Skeletal muscle cell (primary cell): ENCODE measurements around the gene FILIP1.
"Not testable (repeated sequence)": the region's sequence is repeated elsewhere in the genome, so short reads cannot be mapped to it uniquely, and the experiment has no call there.

Experiments used
- DNase-seq: peaks from one replicate; pipeline ENCODE4 v3.0.0-alpha.2; 2010; ENCODE audit warnings: low read depth
- H3K4me3 ChIP-seq: 2 replicates; pipeline ENCODE4 v1.5.1; 2011; ENCODE audit warnings: low read depth, mild to moderate bottlenecking, control low read depth, low read length, moderate library complexity

Gene FILIP1

GRCh38 chr6:75424618-75425548 lies 68.7 kb downstream of the FILIP1 start:
- no peak for DNase-seq
- no peak overlapping the region for H3K4me3 ChIP-seq

- H3K4me3 ChIP-seq = no peak overlapping the region
- no peak for DNase-seq
Observed at GRCh38 chr6:75423386-75423785, 70.2 kb downstream of the FILIP1 start.

- H3K4me3 ChIP-seq = no peak overlapping the region
- DNase-seq = no peak
Observed at GRCh38 chr6:75422024-75422639, 71.5 kb downstream of the FILIP1 start.

GRCh38 chr6:75421316-75422023 lies 72.1 kb downstream of the FILIP1 start:
- DNase-seq = no peak
- H3K4me3 ChIP-seq = no peak overlapping the region

- H3K4me3 ChIP-seq = no peak overlapping the region
- DNase-seq = no peak
Observed at GRCh38 chr6:75419980-75420379, 73.6 kb downstream of the FILIP1 start.

- DNase-seq = no peak
- no peak overlapping the region for H3K4me3 ChIP-seq
Observed at GRCh38 chr6:75419416-75419815, 74.2 kb downstream of the FILIP1 start.

GRCh38 chr6:75418233-75418632 lies 75.4 kb downstream of the FILIP1 start:
- no peak overlapping the region for H3K4me3 ChIP-seq
- DNase-seq = no peak

GRCh38 chr6:75416443-75416842 lies 77.2 kb downstream of the FILIP1 start:
- H3K4me3 ChIP-seq = no peak overlapping the region
- no peak for DNase-seq

- no peak overlapping the region for H3K4me3 ChIP-seq
- no peak for DNase-seq
Observed at GRCh38 chr6:75415804-75416203, 77.8 kb downstream of the FILIP1 start.

- DNase-seq = no peak
- H3K4me3 ChIP-seq = no peak overlapping the region
Observed at GRCh38 chr6:75414445-75415021, 79.1 kb downstream of the FILIP1 start.

- no peak overlapping the region for H3K4me3 ChIP-seq
- no peak for DNase-seq
Observed at GRCh38 chr6:75412969-75413662, 80.5 kb downstream of the FILIP1 start.

GRCh38 chr6:75410564-75410963 lies 83.0 kb downstream of the FILIP1 start:
- not testable (repeated sequence) for DNase-seq, H3K4me3 ChIP-seq

GRCh38 chr6:75409928-75410327 lies 83.7 kb downstream of the FILIP1 start:
- no peak overlapping the region for H3K4me3 ChIP-seq
- DNase-seq = no peak

- no peak overlapping the region for H3K4me3 ChIP-seq
- no peak for DNase-seq
Observed at GRCh38 chr6:75409286-75409685, 84.3 kb downstream of the FILIP1 start.

GRCh38 chr6:75403563-75404080 lies 90.0 kb downstream of the FILIP1 start:
- H3K4me3 ChIP-seq = no peak overlapping the region
- DNase-seq = no peak

GRCh38 chr6:75402296-75402695 lies 91.3 kb downstream of the FILIP1 start:
- no peak overlapping the region for H3K4me3 ChIP-seq
- no peak for DNase-seq

- no peak overlapping the region for H3K4me3 ChIP-seq
- DNase-seq = no peak
Observed at GRCh38 chr6:75397656-75398465, 95.7 kb downstream of the FILIP1 start.

GRCh38 chr6:75397171-75397570 lies 96.4 kb downstream of the FILIP1 start:
- DNase-seq = no peak

More at GRCh38 chr6:75397171-75397570, 96.4 kb downstream of the FILIP1 start:
- H3K4me3 ChIP-seq = no peak overlapping the region
